GM21367 (cell line): Measurements from ENCODE around the gene GSE1.

Source experiments
- ATAC-seq: cut with Tn5 transposase; IDR thresholded peaks from one replicate; pipeline ENCODE4 v1.9.1; 2021; ENCODE audit not compliant: unreplicated experiment

The GSE1 gene

DNA sequence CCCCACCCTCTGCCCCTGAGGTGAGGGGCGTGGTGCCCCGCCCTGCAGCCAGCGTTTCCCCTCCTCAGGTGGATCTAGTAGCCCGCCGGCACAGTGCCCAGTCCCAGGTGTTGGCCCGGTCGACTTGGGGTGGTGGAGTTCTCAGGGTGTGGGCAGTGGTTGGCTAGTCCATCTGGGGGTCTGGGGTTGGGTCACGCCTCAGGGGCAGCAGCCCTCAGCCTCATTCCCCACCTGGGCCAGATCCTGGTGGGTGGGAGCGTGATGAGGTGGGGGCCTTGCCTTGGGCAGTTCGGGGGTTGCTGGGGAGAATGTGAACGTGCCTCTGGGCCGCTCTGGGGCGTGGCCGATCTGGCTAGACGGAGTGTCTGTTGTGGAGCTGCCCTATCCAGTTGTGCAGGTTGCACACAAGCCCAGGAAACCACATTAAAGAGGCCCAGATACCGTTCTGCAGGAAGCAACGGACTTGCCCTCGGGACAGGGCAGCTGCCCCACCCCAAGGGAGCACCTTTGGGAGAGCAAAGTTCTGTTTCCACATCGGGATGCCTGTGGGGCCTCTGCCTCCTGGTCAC, 32.0 kb downstream of the GSE1 start:
- ATAC-seq: no peak

DNA sequence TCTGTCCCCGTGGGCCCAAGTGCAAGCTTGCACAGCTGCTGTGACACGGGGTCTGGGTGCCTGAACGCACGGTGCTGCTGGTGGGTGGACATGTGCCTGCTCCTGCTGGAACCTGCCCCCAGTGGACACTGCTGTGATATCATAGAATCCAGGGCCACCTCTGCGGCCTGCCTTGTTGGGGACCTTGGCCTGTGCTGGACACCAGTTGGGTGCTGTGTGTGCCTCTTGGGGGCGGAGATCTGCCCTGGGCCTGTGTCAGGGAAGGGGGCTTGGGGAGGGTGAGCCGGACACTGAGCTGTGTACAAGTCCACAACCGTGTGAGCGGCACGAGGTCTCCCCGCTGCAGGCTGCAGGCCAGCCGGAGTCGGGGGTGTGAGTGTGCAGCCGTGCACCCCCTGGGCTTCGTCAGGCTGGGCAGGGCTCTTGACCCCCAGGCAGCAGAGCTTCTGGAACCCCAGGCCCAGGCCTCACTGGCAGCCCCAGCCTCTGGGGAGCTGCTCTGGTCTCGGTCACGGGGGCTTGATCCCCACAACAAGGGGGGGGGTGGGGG, 33.3 kb downstream of the GSE1 start:
- no peak for ATAC-seq

DNA sequence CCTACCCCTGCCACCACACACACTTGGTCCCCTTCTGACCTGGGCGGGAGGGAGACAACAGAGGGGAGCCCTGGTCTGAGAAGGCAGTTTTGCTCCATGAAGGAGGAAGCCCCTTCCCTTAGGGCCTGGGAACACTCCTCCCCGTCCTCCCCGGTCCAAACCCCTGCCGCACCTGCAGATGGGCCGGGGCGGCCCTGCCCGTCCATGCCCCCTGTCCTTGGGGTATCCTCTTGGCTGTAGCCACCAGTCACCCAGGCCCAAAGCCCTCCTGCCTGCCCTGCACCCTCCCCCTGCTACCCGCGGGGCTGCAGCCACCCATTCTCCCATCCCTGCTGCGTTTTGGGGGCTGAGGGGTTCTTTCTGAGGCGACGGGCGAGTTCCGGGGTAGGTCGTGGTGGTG, 33.9 kb downstream of the GSE1 start:
- no peak for ATAC-seq

DNA sequence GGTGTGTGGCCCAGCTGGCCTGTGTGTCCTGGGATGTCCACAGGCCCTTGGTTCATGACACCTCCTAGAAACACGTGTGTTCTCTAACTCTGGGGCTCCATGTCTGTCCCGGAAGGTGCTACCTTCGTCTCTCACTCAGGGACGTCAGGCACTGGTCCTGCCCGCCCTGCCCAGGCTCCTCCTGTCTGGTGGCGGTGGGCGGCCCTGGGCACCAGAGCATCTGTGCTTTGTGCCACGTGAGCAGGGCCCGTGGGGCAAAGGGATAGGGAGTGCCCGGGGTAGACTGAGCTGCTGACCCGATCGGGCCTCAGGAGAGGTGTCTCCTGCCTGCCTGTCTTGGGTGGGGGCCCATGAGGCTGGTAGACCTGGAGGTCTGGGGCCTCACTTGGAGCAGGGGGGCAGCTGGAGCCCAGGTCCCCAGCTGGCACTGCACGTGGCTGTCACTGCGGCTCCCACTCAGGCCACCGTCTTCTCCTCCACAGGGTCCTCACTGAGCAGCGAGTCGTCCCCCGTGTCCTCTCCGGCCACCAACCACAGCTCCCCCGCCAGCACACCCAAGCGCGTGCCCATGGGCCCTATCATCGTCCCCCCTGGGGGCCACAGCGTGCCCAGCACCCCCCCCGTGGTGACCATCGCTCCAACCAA, 35.1 kb downstream of the GSE1 start:
- no peak for ATAC-seq

DNA sequence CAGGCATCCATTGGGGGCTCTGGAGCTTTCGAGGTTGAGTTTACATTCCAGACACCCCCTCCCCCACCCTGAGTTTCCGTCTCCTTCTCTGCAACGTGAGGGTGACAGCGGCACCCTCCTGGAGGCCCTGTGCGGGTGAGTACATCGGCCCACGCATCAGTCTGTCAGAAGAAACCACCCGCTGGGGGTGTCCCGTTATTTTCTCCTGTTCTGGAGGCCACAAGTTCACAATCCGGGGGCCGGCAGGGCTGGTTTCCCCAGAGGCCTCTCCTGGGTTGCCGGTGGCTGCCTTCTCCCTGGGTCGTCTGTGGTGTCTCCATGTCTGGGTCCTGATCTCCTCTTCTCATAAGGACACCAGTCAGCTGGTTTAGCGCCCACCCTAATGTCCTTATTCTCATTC, 35.7 kb downstream of the GSE1 start:
- ATAC-seq: no peak

DNA sequence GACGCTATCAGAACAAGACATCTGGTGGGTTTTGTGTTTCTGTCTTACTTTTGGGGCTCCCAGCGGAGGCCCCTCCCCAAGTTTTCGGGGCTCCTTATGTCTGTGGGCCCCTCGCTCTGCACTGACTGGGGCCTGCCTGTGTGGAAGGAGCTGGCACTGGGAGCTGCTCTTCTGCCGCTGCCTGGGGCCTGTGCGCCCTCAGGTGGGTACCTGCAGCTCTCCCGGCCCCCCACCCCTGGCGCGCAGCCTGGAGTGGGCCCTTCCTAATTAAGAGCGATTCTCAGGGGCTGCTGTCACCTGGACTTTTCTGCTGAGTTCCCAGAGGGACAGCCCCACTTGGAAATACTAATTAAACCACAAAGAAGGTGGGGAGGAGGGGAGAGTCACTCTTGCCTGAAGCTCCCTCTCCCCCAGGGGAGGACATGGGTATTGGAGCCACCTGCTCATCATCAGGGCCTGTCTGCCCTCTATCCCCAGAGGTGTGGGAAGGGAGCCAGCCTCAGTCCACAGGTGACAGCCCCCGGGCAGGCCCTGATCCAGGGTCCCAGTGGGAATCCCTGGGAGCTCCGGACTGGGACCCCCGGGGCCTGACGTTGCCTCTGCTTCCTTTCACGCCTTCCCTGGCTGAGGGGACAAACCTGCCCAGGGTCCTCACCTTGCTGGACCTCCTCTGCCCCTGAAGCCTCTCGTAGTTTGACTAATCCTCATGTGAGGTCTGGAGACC, 36.5 kb downstream of the GSE1 start:
- ATAC-seq: no peak

DNA sequence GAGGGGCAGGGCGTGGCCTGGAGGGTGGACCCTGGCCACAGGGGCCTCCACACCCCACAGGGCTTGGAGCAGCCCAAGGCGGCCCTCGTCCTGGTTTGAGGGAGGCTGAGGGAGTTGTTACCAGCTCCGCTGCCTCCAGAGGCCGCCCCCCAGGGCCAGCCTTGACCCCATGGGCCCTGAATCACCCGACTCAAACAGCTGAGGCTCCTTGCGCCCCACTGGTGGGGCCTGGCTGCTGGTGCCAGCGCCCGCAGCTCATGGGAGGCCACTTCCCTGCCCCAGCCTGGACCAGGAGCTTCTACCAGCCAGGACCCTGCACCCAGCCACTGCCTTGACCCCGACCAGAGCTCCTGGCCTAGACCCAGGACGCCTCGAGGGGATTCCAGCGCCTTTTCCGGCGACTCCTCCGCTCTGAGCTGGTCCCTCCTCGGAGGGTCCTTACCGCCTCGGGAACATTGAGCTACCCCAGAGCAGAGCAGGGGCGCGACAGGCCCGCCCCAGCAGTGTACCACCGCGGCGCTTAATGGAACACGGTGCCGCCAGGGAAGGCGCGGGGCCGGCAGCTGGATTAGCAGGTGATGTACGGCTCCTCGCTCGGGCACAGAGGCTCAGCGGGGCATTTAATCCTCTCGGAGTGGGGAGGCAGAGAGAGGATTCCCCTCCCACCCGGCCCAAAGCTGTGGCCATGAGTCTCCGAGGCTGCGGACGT, 37.2 kb downstream of the GSE1 start:
- ATAC-seq: no peak

DNA sequence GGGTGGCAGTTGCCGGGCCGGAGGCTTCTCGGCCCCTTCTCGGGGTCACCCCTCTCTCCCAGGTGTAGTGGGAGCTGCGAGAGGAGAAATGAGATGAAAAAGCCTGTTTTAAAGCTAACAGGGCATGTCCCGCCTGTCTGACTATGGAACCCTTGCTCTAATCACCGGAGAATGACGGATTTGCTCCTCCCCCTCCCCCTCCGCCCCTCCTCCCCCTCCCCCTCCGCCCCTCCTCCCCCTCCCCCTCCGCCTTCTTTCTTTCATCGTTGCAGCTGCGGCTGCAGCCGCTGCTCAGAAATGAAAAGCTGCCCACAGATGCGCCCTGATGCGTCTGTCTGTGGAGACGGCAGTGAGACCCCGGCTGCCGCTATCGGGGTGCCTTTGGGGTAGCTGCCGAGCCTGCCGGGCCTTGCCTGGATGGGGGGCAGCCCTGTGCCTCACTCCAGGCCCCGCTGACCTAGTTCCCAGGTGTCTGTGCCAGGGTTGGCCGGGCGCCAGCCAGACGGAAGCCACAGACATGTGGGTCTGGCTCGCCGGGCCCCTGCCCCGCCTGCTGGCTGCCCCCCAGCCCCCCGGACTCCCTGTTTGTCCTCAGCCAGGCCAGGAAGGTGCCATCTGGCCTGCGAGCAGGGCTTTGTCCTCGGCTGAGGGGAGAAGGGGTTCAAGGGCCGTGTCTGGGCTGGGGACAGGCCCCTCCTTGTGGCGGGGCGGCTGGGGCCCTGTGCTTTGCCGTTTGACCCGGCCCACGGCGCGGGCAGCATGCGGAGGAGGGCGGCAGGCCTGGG, 37.9 kb downstream of the GSE1 start:
- no peak for ATAC-seq

DNA sequence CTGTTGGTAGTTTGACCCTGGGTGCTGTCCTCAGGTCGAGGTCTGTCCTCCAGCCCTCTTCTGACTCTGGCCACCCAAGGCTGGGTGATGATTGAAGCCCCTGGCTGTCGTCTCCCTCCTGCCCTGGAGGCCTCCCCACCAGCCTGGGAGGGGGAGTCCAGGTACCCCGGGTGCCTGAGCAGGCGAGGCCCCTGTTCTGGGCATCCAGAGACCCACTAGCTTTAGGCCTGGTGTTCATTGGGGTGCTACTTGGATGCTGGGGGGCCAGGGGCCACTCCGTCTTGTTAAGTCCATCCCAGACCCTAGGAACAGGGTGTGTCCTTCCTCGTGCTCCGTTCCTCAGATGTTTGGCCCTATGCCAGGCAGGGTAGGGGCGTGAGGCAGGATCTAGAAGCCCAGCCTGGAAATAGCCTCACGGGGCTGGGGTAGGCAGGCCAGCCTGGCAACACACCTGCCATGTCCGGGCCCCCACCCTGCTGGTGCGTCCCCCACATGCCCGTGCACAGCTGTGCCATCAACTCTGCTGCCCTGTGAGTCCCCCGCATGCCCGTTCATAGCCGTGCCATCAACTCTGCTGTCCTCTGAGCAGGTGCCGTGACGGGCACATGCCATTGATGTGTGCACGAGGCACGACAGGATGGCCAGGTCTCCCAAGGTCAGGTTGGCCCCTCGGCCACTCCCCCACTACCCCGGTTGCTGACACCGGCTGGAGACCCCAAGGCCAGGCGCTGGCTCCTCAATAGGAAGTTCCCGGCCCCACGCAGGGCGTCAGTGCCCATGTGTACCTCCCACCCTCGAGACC, 38.7 kb downstream of the GSE1 start:
- ATAC-seq: no peak

DNA sequence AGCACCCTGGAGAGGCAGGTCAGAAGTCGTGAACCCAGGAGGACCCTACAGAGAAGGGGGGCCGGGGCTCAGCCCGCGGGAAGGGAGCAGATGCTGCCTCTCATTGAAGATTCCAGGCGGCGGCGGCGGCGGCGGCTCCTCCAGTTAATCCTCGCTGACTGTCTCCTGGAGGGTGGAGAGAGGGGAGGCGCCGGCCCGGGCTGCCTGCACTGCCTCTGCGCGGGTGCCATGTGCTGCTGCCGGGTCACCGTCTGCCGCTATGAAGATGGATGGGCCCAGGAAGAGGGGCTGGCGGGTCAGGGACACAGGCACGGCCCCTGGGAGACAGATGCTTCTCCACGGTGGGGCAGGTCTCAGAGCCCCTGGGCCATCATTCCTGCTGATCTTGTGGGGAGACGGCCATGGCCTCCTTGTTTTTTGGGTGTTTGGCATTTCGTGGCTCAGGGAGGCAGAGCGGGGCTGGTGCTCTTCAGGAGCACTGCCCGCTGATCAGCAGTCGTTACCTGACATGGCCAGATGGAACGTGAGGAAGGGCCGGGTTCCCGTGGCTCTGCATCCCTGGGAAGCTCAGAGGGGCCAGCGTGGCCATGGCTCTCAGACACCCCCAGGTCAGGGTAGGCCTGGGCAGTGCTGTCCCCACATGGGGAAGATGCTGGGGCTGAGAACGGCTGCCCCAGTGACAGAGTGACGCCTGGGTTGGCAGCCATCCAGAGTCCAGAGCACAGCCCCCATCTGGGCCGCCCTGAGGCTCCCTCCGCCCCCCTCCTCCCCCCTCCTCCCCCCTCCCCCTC, 39.5 kb downstream of the GSE1 start:
- no peak for ATAC-seq

DNA sequence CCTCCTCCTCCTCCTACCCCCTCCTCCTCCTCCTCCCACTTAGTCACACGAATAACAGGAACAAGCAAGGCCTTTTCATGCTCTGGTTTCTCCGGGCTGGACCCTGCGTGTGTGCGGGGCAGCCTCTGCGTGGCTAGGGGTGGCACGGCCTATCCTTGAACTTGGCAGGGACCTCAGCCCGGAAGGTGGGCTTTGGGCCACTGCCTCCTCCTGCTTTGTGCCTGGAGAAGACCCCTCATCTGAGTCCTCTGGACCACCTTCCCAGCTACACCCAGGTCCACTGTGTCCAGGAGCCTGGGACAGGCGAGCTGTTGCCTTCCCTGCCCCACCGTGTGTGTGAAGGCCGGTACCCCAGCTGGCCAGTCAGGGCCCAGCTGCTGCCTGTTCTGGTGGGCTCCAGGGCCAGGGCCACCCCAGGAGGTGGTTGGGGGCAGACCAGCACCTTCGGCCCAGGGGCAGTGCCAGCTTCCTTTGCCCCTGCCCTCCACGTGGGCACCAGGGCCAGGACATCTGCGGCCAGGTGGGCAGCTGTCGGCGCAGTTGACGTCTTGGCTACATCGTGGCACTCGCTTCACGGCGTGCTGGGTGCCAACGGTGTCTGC, 40.3 kb downstream of the GSE1 start:
- no peak for ATAC-seq

DNA sequence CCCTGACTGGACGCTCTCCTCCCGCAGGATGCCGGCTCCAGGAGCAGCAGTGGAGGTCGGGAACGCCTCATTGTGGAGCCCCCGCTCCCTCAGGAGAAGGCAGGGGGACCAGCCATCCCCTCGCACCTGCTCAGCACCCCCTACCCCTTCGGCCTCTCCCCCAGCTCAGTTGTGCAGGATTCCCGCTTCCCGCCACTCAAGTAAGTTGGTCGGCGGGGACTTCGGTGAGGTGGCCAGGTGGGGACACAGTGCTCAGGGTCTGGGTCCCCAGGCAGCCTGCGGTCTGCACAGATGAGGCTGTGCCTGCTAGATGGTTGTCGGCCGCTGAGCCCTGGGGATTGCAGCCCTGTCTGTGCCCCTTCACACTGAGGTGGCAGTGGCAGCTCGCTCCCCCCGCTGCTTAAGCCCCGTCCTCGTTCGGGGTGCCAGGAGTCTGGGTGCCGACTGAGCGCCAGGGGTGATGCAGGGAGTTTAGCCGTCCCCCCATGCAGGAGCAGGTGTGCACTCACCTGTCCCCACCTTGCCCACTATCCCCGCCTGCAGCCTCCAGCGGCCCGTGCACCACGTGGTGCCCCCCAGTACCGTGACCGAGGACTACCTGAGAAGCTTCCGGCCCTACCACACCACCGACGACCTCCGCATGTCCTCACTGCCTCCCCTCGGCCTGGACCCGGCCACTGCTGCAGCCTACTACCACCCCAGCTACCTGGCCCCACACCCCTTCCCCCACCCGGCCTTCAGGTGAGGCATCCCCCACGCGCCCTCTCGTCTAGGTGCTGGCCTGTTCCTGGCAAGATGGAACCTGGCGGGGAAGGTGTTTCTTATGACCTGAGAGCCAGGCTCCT, 41.4 kb downstream of the GSE1 start:
- no peak for ATAC-seq

DNA sequence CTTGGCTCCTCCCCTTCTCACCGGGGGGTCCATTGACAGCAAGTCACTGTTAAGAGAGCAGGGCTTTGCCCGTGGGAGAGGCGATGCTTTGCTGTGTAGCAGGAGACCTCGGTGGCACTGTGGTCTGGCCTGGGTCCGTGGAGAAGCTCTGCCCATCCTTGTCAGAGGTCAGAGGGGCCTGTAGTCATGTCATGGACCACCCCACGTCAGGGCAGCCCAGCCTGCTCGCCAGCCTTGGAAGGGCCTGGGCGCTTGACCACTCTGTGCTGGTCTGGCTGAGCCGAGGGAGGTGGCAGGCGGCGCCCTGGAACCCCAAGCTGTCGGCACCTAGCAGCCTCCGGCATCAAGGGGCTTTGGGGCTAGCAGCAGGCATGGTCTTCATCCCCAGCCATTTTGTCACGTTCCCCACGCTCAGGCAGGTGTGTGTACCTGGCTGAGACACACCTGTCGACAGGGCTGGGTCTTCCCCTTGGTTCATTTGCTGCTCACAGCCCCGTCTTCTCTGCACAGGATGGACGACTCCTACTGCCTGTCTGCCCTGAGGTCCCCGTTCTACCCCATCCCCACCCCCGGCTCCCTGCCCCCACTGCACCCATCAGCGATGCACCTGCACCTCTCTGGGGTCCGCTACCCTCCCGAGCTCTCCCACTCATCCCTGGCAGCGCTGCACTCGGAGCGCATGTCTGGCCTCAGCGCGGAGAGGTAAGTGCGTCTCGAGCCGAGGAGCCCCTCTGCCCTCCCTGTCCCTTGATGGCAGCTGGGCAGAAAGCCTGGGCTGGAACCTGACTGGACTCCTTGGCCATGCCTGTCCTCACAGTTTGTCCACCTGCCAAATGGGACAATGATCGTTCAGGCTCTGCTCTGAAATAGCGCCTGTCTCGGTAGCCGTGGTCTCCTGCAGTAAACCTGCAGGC, 42.4 kb downstream of the GSE1 start:
- no peak for ATAC-seq

DNA sequence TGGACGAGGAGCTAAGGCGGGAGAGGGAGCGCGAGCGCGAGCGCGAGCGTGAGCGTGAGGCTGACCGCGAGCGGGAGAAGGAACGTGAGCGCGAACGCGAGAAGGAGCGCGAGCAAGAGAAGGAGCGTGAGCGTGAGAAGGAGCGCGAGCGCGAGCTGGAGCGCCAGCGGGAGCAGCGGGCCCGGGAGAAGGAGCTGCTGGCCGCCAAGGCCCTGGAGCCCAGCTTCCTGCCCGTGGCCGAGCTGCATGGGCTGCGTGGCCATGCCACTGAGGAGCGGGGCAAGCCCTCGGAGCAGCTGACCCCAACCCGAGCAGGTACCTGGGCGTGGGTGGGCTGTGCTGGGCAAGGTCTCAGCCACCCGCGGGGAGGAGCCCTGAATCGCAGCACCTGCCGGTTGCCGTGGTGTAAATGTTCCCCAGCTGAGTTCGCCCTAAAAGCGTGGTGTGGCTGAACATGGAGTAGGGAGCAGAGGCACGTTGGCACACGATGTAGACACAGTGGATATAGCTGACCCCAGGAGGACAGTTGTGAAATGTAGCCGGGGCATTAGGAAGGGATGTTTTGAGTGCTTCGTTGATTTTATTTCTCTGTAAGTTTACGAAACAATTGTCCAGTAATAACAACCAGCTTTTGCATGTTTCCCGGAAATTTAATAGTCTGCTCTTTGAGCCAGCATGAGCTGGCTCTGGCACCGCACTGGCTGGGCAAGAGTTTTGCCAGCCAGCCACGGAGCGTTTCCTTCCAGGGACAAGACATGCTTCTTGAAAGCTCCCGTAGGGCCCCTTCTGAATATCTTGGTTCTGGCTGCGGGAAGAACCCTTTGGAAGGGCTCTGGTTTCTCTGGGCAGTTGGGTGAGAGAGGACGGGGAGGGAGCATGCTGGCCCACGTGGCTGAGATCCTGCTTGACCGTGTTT, 43.5 kb downstream of the GSE1 start:
- ATAC-seq: no peak

DNA sequence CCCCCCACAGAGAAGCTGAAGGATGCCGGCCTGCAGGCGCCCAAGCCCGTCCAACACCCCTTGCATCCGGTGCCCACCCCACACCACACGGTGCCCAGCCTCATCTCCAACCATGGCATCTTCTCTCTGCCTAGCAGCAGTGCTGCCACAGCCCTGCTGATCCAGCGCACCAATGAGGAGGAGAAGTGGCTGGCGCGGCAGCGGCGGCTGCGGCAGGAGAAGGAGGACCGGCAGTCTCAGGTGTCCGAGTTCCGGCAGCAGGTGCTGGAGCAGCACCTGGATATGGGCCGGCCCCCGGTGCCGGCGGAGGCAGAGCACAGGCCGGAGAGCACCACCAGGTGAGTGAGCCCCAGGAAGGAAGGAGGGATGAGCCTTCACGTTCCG, 44.1 kb downstream of the GSE1 start:
- ATAC-seq: no peak

DNA sequence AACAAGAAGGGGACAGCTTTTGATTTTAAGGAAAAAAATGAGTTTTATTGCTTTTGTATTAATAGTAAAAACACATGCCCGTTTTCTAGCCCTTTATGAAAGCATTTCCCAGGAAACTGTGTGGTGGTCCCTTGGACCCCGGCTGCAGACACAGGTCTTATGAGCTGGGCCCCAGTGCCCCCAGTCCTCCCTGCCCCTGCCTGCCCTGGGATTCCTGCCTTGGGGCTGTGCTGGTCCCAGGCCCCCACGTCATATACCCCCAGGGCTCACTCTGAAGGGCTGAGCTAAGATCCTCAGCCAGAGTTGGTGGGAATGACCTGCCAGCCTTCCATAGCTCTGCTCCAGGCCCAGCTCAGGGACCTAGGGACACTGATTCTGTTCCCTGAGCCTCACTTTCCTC, 44.9 kb downstream of the GSE1 start:
- no peak for ATAC-seq
